Calu3 (cell line): ENCODE data around the gene RIN3. TPM values are rescaled to one million over a fixed set of nuclear protein-coding genes. Genes with fewer than 3 reads are reported as not detected.

ENCODE experiments used
- BruUV-seq: library from RNA; stranded (reverse); fragments of 400-500 nt; replicated peaks from 2 replicates; lab custom pipeline; 2021; lab: Mats Ljungman, UMichigan
- CTCF ChIA-PET: fragments of 300-600 bp; sonication (Branson Sonifier 250); formaldehyde crosslinking; loops from one replicate; lab custom pipeline; 2022; ENCODE audit warnings: antibody characterized with exemption; lab: Charles Lee
- DNase-seq: peaks from one replicate; pipeline ENCODE4 v3.0.0; 2022
- H3K27ac Mint-ChIP-seq: one replicate; pipeline ENCODE4 v1.8.0; 2022; ENCODE audit warnings: mixed read lengths; ENCODE audit not compliant: unreplicated experiment
- H3K27me3 Mint-ChIP-seq: one replicate; pipeline ENCODE4 v1.8.0; 2022; ENCODE audit warnings: mixed read lengths; ENCODE audit not compliant: unreplicated experiment
- H3K36me3 Mint-ChIP-seq: one replicate; pipeline ENCODE4 v1.8.0; 2022; ENCODE audit warnings: mild to moderate bottlenecking, moderate library complexity, mixed read lengths; ENCODE audit not compliant: insufficient read depth, unreplicated experiment
- H3K4me1 Mint-ChIP-seq: one replicate; pipeline ENCODE4 v1.8.0; 2022; ENCODE audit warnings: mild to moderate bottlenecking, low read depth, mixed read lengths; ENCODE audit not compliant: unreplicated experiment
- H3K4me3 Mint-ChIP-seq: one replicate; pipeline ENCODE4 v1.8.0; 2022; ENCODE audit warnings: mild to moderate bottlenecking, low read depth, moderate library complexity, mixed read lengths; ENCODE audit not compliant: unreplicated experiment
- H3K9me3 Mint-ChIP-seq: one replicate; pipeline ENCODE4 v1.8.0; 2022; ENCODE audit warnings: low read depth, mixed read lengths; ENCODE audit not compliant: unreplicated experiment
- CTCF ChIP-seq: fragments of 200-600 bp; IDR thresholded peaks from one replicate; pipeline ENCODE4 v1.8.0; 2022; ENCODE audit warnings: antibody characterized with exemption; ENCODE audit not compliant: unreplicated experiment
- intact Hi-C: fragments of 100-400 bp; cut with micrococcal nuclease; formaldehyde crosslinking; loops from one replicate; pipeline ENCODE4 v1.10.0; 2022; ENCODE audit not compliant: unreplicated experiment
- total RNA-seq: library from RNA; stranded (reverse); gene quantifications from 2 replicates; pipeline ENCODE4 v1.2.3, GENCODE V29; 2022

Gene RIN3
- total RNA-seq, 1 experiment from 2014 or later: 13.8 TPM

- peaks cover 10% of the 10 kb centered on the region for H3K27me3 Mint-ChIP-seq
- intact Hi-C loops: no loop called here
Measured at GRCh38 chr14:92466059-92466458, 47.5 kb upstream of the RIN3 start.

DNA sequence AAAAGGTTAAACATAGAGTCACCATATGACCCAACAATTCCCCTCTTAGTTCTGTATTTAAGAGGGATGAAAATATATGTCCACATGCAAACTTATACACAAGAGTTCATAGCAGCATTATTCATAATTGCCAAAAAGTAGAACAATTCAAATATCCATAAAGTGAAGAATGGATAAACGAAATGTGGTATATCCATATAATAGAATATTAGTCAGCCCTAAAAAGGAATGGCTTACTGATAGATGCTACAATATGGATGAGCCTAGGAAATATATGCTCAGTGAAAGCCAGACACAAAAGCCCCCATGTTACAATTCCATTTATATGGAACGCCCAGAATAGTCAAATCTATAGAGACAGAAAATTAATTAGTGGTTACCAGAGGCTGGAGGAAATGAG, 44.1 kb upstream of the RIN3 start:
- no peaks in the 10 kb centered on the region for H3K36me3 Mint-ChIP-seq
- CTCF ChIA-PET: no interaction called here

More at GRCh38 chr14:92466059-92466458, 47.5 kb upstream of the RIN3 start:
- no peak for DNase-seq
- H3K36me3 Mint-ChIP-seq: no peaks in the 10 kb centered on the region
- peaks cover 16% of the 10 kb centered on the region for H3K4me1 Mint-ChIP-seq
- H3K4me3 Mint-ChIP-seq: no peak overlapping the region
- H3K9me3 Mint-ChIP-seq: no peaks in the 10 kb centered on the region
- TF ChIP-seq CTCF: no peak
- CTCF ChIA-PET: no interaction called here
- no TSS peak for BruUV-seq
- no peak overlapping the region for H3K27ac Mint-ChIP-seq

DNA sequence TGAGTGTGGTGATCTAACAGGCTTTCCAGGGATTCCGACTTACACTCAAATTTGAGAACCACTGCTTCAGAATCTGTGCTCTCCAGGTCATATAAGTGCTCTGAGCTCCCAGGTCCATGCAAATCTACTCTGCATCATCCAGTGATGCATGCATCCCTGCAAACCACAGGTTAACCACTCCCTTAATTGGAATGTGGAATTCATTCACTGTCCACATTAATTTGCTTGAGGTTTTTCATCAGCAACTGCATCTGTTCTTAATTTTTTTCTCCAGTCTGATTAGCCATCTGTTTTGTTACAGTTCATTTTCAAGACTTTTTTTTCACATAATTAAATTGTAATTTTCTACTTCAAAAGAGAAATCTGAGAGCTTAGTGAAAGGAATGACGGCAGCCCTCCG, 43.4 kb upstream of the RIN3 start:
- Mint-ChIP-seq H3K9me3 (no peaks in the 10 kb centered on the region), H3K4me1 (peaks cover 43% of the 10 kb centered on the region), H3K36me3 (no peaks in the 10 kb centered on the region), H3K27ac (no peak overlapping the region), H3K27me3 (no peaks in the 10 kb centered on the region), H3K4me3 (no peak overlapping the region)
- BruUV-seq: no TSS peak
- intact Hi-C loops: loop anchor here (5.0 kb wide), 2 partner anchors 37 to 72 kb away; no protein-coding TSS in a partner anchor
- CTCF ChIA-PET: interaction anchor here (0.7 kb wide), 1 partner anchor 37 kb away, joined by 3 read pairs; no protein-coding TSS in a partner anchor
- DNase-seq: no peak
- no peak for TF ChIP-seq CTCF

More for the DNA sequence above, 44.1 kb upstream of the RIN3 start:
- intact Hi-C loops: no loop called here
- H3K4me3 Mint-ChIP-seq: no peak overlapping the region
- H3K9me3 Mint-ChIP-seq: no peaks in the 10 kb centered on the region
- BruUV-seq: no TSS peak
- TF ChIP-seq CTCF: no peak
- no peaks in the 10 kb centered on the region for H3K27me3 Mint-ChIP-seq
- DNase-seq: no peak
- H3K27ac Mint-ChIP-seq: no peak overlapping the region
- H3K4me1 Mint-ChIP-seq: peaks cover 43% of the 10 kb centered on the region

- no TSS peak for BruUV-seq
- Mint-ChIP-seq H3K4me3 (no peak overlapping the region), H3K36me3 (no peaks in the 10 kb centered on the region), H3K9me3 (no peaks in the 10 kb centered on the region), H3K4me1 (peaks cover 43% of the 10 kb centered on the region), H3K27ac (no peak overlapping the region), H3K27me3 (no peaks in the 10 kb centered on the region)
- TF ChIP-seq CTCF: no peak
- intact Hi-C loops: loop anchor here (5.0 kb wide), 2 partner anchors 36 to 71 kb away; no protein-coding TSS in a partner anchor
- CTCF ChIA-PET: interaction anchor here (0.7 kb wide), 1 partner anchor 36 kb away, joined by 3 read pairs; no protein-coding TSS in a partner anchor
- no peak for DNase-seq
Measured at GRCh38 chr14:92470811-92471210, 42.8 kb upstream of the RIN3 start.
